ENCODE results near the gene ZNF560.
"Not testable (repeated sequence)": the region's sequence is repeated elsewhere in the genome, so short reads cannot be mapped to it uniquely, and the experiment has no call there.

The ZNF560 gene

DNA sequence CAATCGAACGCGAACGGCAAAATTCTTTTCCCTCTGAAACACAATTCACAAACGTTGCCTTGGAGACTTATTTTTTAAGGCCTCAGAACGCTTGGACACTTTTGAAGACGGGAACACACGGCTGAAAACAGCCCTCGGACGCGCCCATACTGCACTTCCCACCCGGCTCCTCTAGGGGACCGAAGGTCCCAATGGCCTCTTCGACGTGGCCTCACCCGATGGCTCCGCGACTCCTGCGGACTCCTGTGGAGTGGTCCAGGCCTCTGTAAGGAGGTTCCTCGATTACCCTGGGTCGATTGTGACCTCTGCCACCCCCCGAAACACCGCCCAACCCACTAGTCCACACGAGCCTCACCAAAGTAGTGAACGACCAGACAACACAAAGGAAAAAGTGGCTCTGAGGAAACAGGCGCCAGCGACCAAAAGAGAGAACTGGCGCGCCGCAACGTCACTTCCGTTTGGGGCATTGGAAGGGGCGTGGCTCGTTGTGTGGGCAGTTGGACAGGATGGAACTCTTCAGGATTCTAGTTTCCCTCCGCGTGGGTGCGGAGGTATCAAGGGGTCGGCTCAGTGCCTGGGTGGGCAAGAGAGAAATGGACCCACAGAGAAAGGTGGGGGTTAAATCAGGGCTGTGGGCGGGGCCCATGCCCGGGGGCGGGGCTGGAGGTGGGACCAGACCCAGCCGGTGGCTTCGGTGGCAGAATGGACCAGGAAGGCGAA is at the start of gene ZNF560:
Gene ZNF560 (minus strand): TSS at position 434 of the 720 bp plus-strand sequence. CDS start 23,303 bp downstream, outside the sequence.
- DNase-seq (ENCODE audit: low read depth) = no peak

DNA sequence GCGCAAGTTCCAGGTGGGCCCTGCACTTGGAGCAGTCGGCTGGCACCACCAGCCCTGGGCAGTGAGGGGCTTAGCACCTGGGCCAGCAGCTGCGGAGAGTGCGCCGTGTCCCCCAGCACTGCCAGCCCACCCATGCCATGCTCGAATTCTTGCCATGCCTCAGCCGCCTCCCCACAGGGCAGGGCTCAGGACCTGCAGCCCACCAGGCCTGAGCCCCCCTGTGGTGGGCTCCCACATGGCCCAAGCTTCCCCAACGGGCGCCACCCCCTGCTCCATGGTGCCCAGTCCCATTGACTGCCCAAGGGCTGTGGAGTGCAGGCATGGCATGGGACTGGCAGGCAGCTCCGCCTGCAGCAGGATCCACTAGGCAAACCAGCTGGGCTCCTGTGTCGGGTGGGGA is 49.5 kb upstream of the ZNF560 start:
- no peak for DNase-seq (ENCODE audit: low read depth)

DNA sequence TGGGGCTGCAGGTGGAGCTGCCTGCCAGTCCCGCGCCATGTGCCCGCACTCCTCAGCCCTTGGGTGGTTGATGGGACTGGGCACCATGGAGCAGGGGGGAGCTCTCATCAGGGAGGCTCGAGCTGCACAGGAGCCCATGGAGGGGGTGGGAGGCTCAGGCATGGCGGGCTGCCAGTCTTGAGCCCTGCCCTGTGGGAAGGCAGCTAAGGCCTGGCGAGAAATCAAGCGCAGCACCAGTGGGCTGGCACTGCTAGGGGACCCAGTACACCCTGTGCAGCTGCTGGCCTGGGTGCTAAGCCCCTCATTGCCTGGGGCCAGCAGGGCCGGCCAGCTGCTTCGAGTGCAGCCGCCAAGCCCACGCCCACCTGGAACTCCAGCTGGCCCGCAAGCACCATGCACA is 42.9 kb upstream of the ZNF560 start:
- not testable (repeated sequence) for DNase-seq (ENCODE audit: low read depth)

DNA sequence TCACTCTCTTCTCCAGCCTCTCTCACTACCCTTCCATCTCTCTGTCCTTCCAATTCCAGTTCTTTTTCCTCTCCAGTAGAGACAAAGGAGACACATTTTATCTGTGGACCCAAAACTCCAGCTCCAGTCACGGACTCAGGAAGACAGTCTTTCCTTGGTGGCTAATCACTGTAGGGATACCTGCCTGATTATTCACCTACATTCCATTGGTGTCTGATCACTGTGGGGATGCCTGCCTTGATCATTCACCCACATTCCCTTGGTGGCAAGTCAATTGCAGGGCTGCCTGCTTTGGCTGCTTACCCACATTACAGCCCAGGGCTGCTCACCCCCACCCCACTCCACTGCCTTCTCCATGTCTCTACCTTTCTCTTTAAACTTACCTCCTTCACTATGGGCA is 41.5 kb upstream of the ZNF560 start:
- DNase-seq (ENCODE audit: low read depth) = not testable (repeated sequence)

DNA sequence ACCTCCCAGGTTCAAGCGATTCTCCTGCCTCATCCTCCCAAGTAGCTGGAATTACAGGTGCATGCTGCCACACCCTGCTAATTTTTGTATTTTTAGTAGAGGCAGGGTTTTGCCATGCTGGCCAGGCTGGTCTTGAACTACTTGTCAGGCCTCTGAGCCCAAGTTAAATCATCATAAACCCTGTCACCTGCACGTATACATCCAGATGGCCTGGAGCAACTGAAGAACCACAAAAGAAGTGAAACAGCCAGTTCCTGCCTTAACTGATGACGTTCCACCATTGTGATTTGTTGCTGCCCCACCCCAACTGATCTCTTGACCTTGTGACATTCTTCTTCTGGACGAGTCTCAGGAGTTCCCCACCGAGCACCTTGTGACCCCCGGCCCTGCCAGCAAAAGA is 40.8 kb upstream of the ZNF560 start:
- not testable (repeated sequence) for DNase-seq (ENCODE audit: low read depth)

DNA sequence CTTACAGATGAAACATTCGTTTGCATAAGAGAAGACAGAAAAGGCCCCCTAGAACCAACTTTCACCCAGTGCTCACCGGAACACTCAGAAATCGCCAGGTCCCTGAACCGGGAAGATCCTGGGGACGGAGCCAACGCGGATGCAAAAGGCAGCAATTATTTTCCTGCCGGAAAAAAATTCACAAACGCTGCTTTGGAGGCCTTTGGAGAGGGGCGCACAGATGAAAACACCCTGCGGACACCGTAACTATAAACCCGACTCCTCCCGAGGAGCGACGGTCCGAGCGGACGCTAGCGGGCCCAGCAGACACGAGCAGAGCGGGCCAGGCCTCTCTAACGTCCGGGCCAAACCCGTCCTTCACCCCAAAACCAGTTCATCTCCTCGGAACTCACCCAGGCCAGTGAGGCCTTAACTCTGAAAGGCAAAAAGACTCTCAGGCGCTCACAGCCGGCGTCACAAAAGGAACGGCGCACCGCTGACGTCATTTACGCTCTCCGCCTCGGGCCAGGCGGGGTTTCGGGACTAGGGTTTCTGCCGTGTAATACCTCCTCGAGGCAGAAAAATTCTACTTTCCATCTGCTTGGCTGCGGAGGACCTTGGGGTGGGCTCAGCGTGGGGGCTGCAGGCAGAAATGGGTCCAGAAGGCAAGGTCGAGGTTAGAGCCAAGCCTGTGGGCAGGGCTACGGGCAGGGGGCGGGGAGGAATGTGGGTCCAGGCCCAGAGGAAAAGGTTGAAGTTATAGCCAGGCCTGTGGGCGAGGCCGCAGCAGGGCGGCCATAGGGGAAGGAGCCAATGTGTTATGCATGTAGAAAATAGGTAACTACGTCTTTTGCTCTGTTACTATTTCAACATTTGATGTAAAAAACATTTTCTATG is 40.0 kb upstream of the ZNF560 start, which contains the start of gene ZNF426:
Gene ZNF426 (minus strand): TSS at position 463 of the 876 bp plus-strand sequence. CDS start 2,413 bp downstream, outside the sequence.
- DNase-seq (ENCODE audit: low read depth) = peak; percentile 65

DNA sequence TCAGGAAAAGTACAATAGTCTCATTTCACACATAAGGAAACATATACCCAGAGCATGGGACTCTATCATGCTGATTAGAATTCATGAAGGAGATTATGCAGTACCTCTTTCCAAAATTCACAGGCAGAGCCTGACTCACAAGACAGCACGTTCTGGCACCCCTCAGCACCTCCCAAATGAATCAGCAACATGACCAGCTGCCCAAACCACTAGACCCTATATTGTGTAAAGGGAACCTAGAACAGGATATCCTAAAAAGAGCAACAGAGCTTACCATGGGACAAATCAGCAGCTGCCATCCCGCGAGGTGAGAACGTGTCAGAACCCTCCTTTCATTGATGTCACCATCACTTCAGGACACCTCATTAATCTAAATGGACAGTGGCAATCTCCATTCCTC is 37.5 kb upstream of the ZNF560 start:
- DNase-seq (ENCODE audit: low read depth) = no peak

DNA sequence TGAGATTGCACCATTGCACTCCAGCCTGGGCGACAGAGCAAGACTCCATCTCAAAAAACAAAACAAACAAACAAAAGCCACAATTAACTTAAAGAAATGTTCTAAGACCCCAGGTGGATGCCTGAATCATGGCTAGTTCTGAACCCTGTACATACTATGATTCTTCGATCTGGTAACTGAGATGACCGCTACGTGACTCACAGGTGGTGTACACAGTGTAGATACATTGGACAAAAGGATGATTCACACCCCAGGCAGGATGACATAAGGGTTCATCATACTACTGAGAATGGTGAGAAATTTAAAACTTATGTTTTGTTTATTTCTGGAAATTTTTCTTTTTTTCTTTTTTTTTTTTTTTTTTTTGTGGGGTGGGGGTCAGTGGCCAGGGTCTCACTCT is 33.5 kb upstream of the ZNF560 start:
- DNase-seq (ENCODE audit: low read depth) = no peak

DNA sequence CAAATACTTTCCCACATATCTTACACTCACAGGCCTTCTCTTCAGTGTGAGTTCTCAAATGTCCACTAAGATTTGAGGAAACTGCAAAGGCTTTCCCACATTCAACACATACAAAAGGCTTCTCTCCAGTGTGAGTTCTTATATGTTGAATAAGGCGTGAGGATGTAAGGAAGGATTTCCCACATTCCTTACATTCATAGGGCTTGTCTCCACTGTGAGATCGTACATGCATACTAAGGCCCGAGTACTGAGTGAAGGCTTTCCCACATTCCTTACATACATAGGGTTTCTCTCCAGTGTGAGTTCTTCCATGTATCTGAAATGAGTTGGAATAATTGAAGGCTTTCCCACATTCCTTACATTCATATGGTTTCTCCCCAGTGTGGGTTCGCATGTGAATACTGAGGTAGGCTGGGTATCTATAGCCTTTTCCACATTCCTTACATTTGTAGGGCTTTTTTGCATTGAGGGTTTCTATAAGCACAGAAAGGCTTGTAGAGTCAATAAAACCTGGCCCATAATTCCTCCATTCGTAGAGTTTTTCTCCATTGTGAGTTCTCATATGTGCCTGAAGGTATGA is 30.4 kb upstream of the ZNF560 start:
- DNase-seq (ENCODE audit: low read depth) = no peak

DNA sequence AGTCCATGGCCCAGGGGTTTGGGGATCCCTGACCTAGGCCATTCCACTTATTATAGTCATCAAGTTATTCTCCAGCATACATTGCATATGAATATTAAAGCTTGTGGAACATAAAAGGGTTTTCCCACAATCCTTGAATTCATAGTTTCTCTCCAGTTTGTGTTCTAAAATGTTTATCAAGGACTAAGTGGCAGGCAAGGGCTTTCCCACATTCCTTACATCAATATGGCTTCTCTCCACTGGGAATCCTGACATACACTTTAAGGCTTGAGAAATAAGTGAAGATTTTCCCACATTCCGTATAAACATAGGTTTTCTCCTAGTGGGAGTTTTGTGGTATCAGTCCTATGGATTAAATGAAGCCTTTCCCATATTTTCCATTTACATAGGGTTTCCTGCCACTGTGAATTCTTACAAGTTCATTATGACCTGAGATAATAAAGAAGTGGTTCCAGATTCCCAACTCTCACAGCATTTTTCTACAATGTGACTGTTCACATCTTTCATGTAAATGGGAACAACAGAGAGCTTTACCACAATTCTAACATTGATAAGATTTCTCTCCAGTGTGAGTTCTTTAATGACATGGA is 25.6 kb upstream of the ZNF560 start:
- DNase-seq (ENCODE audit: low read depth) = no peak

DNA sequence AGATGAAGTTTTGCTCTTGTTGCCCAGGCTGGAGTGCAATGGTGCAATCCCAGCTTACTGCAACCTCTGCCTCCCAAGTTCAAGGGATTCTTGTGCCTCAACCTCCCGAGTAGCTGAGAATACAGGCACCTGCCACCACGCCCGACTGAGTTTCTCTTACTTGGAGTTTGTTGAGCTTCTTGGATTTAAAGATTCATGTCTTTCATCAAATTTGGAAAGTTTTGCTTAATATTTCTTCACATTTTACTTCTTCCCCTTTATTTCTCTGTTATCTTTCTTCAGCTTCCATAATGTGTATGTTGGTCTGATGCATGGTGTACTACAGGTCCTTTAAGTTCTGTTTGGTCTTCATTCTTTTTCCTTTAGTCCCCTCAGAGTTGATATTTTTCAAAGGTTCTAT is 8.9 kb upstream of the ZNF560 start:
- DNase-seq (ENCODE audit: low read depth) = no peak

DNA sequence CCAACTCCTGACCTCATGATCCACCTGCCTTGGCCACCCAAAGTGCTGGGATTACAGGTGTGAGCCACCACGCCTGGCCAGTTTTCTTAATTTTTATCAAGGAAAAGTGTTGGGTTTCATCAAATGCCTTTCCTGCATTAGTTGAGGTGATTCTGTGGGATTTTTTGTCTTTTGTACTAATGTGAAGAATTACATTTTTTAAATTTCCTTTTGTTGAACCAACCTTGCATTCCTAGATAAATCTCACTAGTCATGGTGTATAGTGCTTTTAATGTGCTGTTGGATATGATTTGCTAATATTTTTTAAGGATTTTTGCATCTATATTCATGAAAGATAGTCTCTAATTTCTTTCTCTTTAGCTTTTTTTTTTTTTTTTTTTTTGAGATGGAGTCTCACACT is 2.4 kb upstream of the ZNF560 start:
- DNase-seq (ENCODE audit: low read depth) = no peak

DNA sequence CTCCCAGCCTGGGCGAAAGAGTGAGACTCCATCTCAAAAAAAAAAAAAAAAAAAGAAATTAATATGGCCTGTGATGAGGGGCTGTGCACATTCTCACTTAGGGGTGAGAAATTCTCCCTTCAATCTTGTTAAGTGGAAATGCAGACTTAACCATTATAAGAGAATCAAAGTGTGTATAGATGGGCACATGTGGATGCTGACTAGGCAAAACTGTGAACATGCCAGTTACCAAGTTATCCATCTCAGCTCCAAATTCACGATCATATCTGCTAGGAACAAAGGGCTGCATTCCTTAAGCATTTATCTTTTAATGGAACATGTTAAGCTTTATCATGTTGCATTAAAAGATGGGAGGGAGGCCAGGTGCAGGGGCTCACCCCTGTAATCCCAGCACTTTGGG is 4.3 kb downstream of the ZNF560 start:
- DNase-seq (ENCODE audit: low read depth) = no peak

DNA sequence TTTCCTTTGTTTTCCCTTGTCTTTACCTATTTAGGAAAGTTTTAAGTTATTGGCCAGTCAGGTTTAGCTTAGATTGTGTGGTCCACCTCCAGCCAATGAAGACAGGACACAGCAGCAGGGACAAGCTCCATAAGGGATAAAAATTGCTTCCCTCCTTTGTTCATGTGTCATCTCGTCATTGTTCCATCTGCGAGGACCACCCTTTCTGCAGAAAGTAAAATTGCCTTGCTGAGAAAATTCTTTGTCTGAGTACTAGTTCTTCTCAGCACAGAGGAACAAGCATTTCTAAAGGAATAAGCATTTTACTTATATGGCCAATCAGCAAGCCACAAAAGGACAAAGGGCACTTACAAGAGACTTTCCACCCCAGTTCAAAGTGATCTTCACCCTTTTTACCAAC is 11.4 kb downstream of the ZNF560 start:
- no peak for DNase-seq (ENCODE audit: low read depth)

DNA sequence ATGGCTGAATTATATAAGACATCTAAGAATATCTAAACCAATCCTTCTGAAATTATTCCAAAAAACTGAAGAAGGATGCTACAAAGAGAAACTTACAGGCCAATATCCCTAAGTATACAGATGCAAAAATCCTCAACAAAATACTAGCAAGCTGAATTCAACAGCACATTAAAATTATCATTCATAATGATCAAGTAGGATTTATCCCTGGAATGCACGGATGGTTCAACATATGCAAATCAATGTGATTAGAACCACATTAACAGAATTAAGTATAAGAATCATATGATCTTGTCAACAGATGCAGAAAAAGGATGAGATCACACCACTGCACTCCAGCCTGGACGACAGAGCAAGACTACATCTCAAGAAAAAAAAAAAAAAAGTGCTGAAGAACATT is 13.3 kb downstream of the ZNF560 start:
- DNase-seq (ENCODE audit: low read depth) = no peak

DNA sequence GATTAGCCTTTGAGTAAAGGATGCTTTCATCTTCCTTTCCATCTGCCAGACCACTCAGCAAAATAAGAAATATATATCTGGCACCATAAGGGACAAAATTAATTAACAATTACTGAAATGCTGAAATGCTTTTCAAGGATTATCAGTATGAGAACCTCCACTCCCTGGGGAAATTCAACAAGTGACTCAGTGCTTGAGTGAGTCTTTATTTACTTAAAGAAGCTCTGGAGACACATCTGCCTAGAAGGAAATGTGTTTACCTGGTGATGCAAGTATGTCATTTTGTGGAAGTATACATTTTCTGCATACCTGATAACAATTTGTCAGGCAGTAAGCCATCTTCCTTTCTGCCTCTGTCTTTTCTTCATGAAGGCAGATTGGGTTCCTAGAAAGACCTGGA is 23.4 kb downstream of the ZNF560 start:
- no peak for DNase-seq (ENCODE audit: low read depth)

DNA sequence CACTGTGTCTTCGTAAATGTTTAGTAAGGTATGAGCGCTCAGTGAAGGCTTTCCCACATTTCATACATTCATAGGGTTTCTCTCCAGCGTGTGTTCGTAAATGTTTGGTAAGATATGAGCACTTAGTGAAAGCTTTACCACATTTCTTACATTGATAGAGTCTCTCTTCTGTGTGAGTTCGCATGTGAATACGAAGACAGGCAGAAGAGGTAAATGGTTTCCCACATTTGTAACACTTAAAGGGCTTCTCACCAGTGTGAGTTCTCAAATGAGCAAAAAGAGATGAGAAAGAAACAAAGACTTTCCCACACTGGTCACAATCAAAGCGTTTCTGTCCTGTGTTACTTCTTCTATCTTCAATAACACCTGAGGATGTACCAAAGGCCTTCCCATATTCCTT is 31.3 kb downstream of the ZNF560 start:
- no peak for DNase-seq (ENCODE audit: low read depth)

DNA sequence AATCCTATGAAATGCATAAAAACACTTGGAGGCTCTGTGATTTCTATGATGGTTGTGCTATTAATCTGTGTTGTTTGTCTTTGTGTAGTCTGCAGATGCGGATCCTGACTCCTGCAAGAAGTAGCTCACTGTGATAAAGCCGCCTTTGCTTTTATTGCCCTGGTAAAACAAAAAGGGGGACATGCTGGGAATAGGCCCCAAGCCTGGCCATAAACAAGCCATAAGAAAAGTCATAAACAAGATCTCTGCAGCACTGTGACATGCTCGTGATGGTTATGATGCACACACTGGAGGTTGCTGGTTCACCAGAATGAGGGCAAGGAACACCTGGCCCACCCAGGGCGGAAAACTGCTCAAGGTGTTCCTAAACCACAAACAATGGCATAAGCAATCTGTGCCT is 36.5 kb downstream of the ZNF560 start:
- no peak for DNase-seq (ENCODE audit: low read depth)

DNA sequence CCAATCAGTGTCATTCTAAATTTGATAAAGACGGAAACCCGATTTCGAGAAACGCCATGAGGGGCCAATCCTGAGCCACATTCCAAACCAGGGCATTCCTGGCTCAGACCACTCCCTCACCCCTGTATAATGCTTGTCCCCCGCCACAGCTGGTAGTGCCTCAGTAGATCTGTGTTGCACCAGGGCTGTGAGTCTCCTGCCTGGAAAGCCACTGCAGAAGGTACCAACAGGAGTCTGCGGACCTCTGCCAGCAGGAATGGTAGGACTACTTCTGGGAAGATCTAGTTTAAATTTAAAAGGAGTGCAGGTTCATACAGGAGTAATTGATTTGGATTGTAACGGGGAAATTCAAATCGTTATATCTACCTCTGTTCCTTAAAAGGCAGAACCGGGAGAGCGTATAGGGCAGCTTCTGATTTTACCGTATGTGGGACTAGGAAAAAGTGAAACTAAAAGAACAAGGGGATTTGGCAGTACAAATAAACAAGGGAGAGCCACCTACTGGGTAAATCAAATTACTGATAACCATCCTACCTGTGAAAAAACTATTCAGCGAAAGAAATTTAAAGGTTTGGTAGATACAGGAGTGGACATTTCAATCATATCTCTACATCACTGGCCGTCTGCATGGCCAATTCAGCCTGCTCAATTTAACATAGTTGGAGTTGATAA is 42.3 kb downstream of the ZNF560 start:
- no peak for DNase-seq (ENCODE audit: low read depth)

DNA sequence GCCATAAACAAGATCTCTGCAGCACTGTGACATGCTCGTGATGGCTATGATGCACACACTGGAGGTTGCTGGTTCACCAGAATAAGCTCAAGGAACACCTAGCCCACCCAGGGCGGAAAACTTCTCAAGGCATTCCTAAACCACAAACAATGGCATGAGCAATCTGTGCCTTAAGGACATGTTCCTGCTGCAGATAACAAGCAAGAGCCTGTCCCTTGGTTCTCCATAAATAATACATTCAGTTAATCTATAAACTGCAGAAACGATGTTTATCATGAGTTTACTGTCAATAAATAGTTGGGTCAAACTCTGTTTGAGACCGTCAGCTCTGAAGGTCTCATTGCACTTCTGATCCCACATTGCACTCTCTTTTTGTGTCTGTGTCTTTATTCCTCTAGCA is 44.5 kb downstream of the ZNF560 start:
- DNase-seq (ENCODE audit: low read depth) = no peak

DNA sequence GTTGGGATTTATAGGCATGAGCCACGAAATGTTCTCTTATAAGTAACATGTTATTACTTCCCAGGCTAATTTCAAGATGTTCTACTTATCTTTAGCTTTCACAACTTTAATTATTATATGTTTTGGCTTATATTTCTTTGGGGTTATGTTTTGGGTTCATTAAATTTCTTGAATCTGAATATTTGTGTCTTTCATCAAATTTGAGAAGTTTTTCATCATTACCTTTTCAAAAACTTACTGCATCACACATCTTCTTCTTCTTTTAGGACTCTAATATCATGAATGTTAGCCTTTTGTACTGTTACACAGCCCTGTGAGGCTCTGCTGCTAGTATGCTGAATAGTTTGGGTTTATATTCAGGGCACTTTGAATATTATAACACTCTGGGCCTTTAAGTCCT is 53.4 kb downstream of the ZNF560 start:
- no peak for DNase-seq (ENCODE audit: low read depth)

DNA sequence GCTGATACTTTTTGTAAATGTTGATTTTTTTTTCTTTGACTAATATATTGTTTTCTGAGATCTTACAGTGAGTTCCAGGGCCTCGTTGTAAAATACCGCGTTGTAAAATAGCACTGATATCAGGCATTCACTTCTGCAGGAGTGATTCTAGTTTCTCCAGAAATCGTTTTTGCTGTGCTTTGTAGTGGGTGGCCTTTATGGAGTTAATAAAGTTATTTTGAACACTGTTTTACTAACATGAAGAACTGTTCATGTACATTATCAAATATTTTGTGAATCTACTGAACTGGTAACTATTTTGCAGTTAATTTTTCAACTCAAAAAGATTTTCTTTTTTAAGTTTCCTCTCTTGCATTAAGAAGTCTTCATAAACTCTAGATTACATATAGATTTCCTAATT is 62.1 kb downstream of the ZNF560 start:
- DNase-seq (ENCODE audit: low read depth) = no peak
